Duodenal mucosa (tissue), 2 donors: Measurements from ENCODE around the gene MSX1.

Source experiments
- H3K27ac ChIP-seq: one replicate; pipeline ENCODE4 v1.7.0; 2013; ENCODE audit warnings: low read depth, low read length
- H3K27me3 ChIP-seq, 2 donors: one replicate each; pipeline ENCODE4 v1.7.0; 2013; ENCODE audit warnings: low read length in 2 of 2, control low read depth in 1 of 2; ENCODE audit not compliant: insufficient read depth in 2 of 2, control insufficient read depth in 1 of 2
- H3K36me3 ChIP-seq, 2 donors: one replicate each; pipeline ENCODE4 v1.7.0; 2013; ENCODE audit warnings: low read length in 2 of 2, control low read depth in 1 of 2; ENCODE audit not compliant: insufficient read depth in 2 of 2, control insufficient read depth in 1 of 2
- H3K4me1 ChIP-seq, 2 donors: one replicate each; pipeline ENCODE4 v1.7.0; 2013; ENCODE audit warnings: low read length in 2 of 2, control low read depth in 1 of 2; ENCODE audit not compliant: insufficient read depth in 2 of 2, control insufficient read depth in 1 of 2
- H3K4me3 ChIP-seq, 2 donors: one replicate each; pipeline ENCODE4 v1.7.0; 2013; ENCODE audit warnings: low read length in 2 of 2, low read depth in 1 of 2
- H3K9ac ChIP-seq, 2 donors: one replicate each; pipeline ENCODE4 v1.7.0; 2013; ENCODE audit warnings: low read length in 2 of 2, low read depth in 1 of 2
- H3K9me3 ChIP-seq, 2 donors: one replicate each; pipeline ENCODE4 v1.7.0; 2013; ENCODE audit warnings: low read length in 2 of 2, control low read depth in 1 of 2; ENCODE audit not compliant: control insufficient read depth in 1 of 2

The MSX1 gene

GRCh38 chr4:4881432-4881831 is 22.0 kb downstream of the MSX1 start:
- no peak overlapping the region for H3K9ac ChIP-seq
- no peaks in the 10 kb centered on the region for H3K9me3 ChIP-seq
- H3K36me3 ChIP-seq = no peaks in the 10 kb centered on the region
- no peak overlapping the region for H3K4me3 ChIP-seq
- H3K4me1 ChIP-seq = no peaks in the 10 kb centered on the region
- peaks cover 0 to 6% of the 10 kb centered on the region in 2 donors for H3K27me3 ChIP-seq
- H3K27ac ChIP-seq = no peak overlapping the region

- no peak overlapping the region for H3K4me3 ChIP-seq
- no peaks in the 10 kb centered on the region for H3K4me1 ChIP-seq
- H3K9ac ChIP-seq = no peak overlapping the region
- H3K9me3 ChIP-seq = no peaks in the 10 kb centered on the region
- H3K27me3 ChIP-seq = peaks cover 0 to 5% of the 10 kb centered on the region in 2 donors
- H3K36me3 ChIP-seq = no peaks in the 10 kb centered on the region
- no peak overlapping the region for H3K27ac ChIP-seq
Observed at GRCh38 chr4:4884611-4885010, 25.1 kb downstream of the MSX1 start.

- Histone ChIP-seq H3K9me3 (no peaks in the 10 kb centered on the region), H3K36me3 (no peaks in the 10 kb centered on the region), H3K4me1 (no peaks in the 10 kb centered on the region), H3K27me3 (peaks cover 0 to 5% of the 10 kb centered on the region in 2 donors), H3K9ac (no peak overlapping the region), H3K4me3 (no peak overlapping the region), H3K27ac (no peak overlapping the region)
Observed at GRCh38 chr4:4887426-4887825, 28.0 kb downstream of the MSX1 start.

GRCh38 chr4:4888695-4889094 is 29.2 kb downstream of the MSX1 start:
- H3K27ac ChIP-seq = no peak overlapping the region
- H3K36me3 ChIP-seq = no peaks in the 10 kb centered on the region
- H3K9ac ChIP-seq = no peak overlapping the region
- no peak overlapping the region for H3K4me3 ChIP-seq
- H3K4me1 ChIP-seq = no peaks in the 10 kb centered on the region
- peaks cover 0 to 5% of the 10 kb centered on the region in 2 donors for H3K27me3 ChIP-seq
- no peaks in the 10 kb centered on the region for H3K9me3 ChIP-seq

- H3K4me3 ChIP-seq = no peak overlapping the region
- no peaks in the 10 kb centered on the region for H3K9me3 ChIP-seq
- no peak overlapping the region for H3K9ac ChIP-seq
- no peaks in the 10 kb centered on the region for H3K4me1 ChIP-seq
- H3K27me3 ChIP-seq = peaks cover 0 to 5% of the 10 kb centered on the region in 2 donors
- no peaks in the 10 kb centered on the region for H3K36me3 ChIP-seq
- no peak overlapping the region for H3K27ac ChIP-seq
Observed at GRCh38 chr4:4889781-4890180, 30.3 kb downstream of the MSX1 start.

- Histone ChIP-seq H3K36me3 (no peaks in the 10 kb centered on the region), H3K27me3 (peaks cover 0 to 5% of the 10 kb centered on the region in 2 donors), H3K9me3 (no peaks in the 10 kb centered on the region), H3K9ac (no peak overlapping the region), H3K4me1 (no peaks in the 10 kb centered on the region), H3K27ac (no peak overlapping the region), H3K4me3 (no peak overlapping the region)
Observed at GRCh38 chr4:4890574-4891255, 31.2 kb downstream of the MSX1 start.

GRCh38 chr4:4893721-4894120 is 34.3 kb downstream of the MSX1 start:
- H3K27ac ChIP-seq = no peak overlapping the region
- no peak overlapping the region for H3K4me3 ChIP-seq
- H3K36me3 ChIP-seq = no peaks in the 10 kb centered on the region
- no peaks in the 10 kb centered on the region for H3K4me1 ChIP-seq
- no peaks in the 10 kb centered on the region for H3K9me3 ChIP-seq
- no peaks in the 10 kb centered on the region for H3K27me3 ChIP-seq
- no peak overlapping the region for H3K9ac ChIP-seq

GRCh38 chr4:4899202-4899925 is 39.9 kb downstream of the MSX1 start:
- Histone ChIP-seq H3K9ac (no peak overlapping the region), H3K4me1 (no peaks in the 10 kb centered on the region), H3K27me3 (no peaks in the 10 kb centered on the region), H3K36me3 (no peaks in the 10 kb centered on the region), H3K4me3 (no peak overlapping the region), H3K9me3 (no peaks in the 10 kb centered on the region), H3K27ac (no peak overlapping the region)

GRCh38 chr4:4901877-4902276 is 42.4 kb downstream of the MSX1 start:
- Histone ChIP-seq H3K27ac (no peak overlapping the region), H3K4me1 (no peaks in the 10 kb centered on the region), H3K36me3 (no peaks in the 10 kb centered on the region), H3K4me3 (no peak overlapping the region), H3K9ac (no peak overlapping the region), H3K9me3 (no peaks in the 10 kb centered on the region), H3K27me3 (no peaks in the 10 kb centered on the region)

- Histone ChIP-seq H3K4me1 (no peaks in the 10 kb centered on the region), H3K9ac (no peak overlapping the region), H3K9me3 (no peaks in the 10 kb centered on the region), H3K36me3 (no peaks in the 10 kb centered on the region), H3K27me3 (no peaks in the 10 kb centered on the region), H3K27ac (no peak overlapping the region), H3K4me3 (no peak overlapping the region)
Observed at GRCh38 chr4:4912155-4912554, 52.7 kb downstream of the MSX1 start.
